GM19193 (cell line): ENCODE measurements around the gene ZBTB20.

Experiments
- POLR2A ChIP-seq: IDR thresholded peaks from 4 replicates; pipeline ENCODE4 v1.6.1; 2011; ENCODE audit not compliant: insufficient read depth, insufficient read length; ENCODE audit errors: extremely low read depth

ZBTB20 gene

GRCh38 chr3:114476511-114476910, 670.6 kb downstream of the ZBTB20 start:
- TF ChIP-seq POLR2A = no peak

GRCh38 chr3:114471478-114471877, 675.6 kb downstream of the ZBTB20 start:
- TF ChIP-seq POLR2A = no peak

GRCh38 chr3:114469070-114469469, 678.0 kb downstream of the ZBTB20 start:
- no peak for TF ChIP-seq POLR2A

GRCh38 chr3:114466816-114467215, 680.3 kb downstream of the ZBTB20 start:
- no peak for TF ChIP-seq POLR2A

- no peak for TF ChIP-seq POLR2A
These were observed 680.8 kb downstream of the ZBTB20 start for GRCh38 chr3:114466251-114466650.

GRCh38 chr3:114464548-114464947, 682.5 kb downstream of the ZBTB20 start:
- no peak for TF ChIP-seq POLR2A

GRCh38 chr3:114462750-114463149, 684.3 kb downstream of the ZBTB20 start:
- no peak for TF ChIP-seq POLR2A

GRCh38 chr3:114460459-114460858, 686.6 kb downstream of the ZBTB20 start:
- no peak for TF ChIP-seq POLR2A

- no peak for TF ChIP-seq POLR2A
These were observed 690.3 kb downstream of the ZBTB20 start for GRCh38 chr3:114456742-114457141.

GRCh38 chr3:114455432-114455831, 691.7 kb downstream of the ZBTB20 start:
- no peak for TF ChIP-seq POLR2A

GRCh38 chr3:114454551-114455251, 692.4 kb downstream of the ZBTB20 start:
- peak; percentile 40 for TF ChIP-seq POLR2A

- no peak for TF ChIP-seq POLR2A
These were observed 693.7 kb downstream of the ZBTB20 start for GRCh38 chr3:114453361-114453780.

GRCh38 chr3:114452937-114453336, 694.2 kb downstream of the ZBTB20 start:
- TF ChIP-seq POLR2A = no peak

GRCh38 chr3:114452256-114452655, 694.8 kb downstream of the ZBTB20 start:
- no peak for TF ChIP-seq POLR2A

GRCh38 chr3:114451561-114452018, 695.5 kb downstream of the ZBTB20 start:
- TF ChIP-seq POLR2A = no peak

- no peak for TF ChIP-seq POLR2A
These were observed 696.0 kb downstream of the ZBTB20 start for GRCh38 chr3:114451051-114451451.

GRCh38 chr3:114450008-114450596, 697.0 kb downstream of the ZBTB20 start:
- peak; percentile 38 for TF ChIP-seq POLR2A

- peak; percentile 9 for TF ChIP-seq POLR2A
These were observed 697.6 kb downstream of the ZBTB20 start for GRCh38 chr3:114449271-114450007.
